Activated CD4-positive, alpha-beta memory T cell treated with anti-CD3 and anti-CD28 coated beads for 36 hours (primary cell): Measurements from ENCODE around the gene ARMC5. TPM values are rescaled to one million over a fixed set of nuclear protein-coding genes. Genes with fewer than 3 reads are reported as not detected.
A peak's percentile ranks its signal among the peaks of the same experiment; 100 is the strongest.
"Not testable (repeated sequence)": the region's sequence is repeated elsewhere in the genome, so short reads cannot be mapped to it uniquely, and the experiment has no call there.

ENCODE experiments used
- CTCF ChIA-PET: fragments of 350-600 bp; sonication (Branson Sonifier 250); formaldehyde crosslinking; loops from one replicate; lab custom pipeline; 2021; ENCODE audit warnings: antibody characterized with exemption, inconsistent platforms; lab: Charles Lee
- POLR2A ChIA-PET: fragments of 350-600 bp; sonication (Branson Sonifier 250); formaldehyde crosslinking; loops from one replicate; lab custom pipeline; 2021; ENCODE audit warnings: antibody characterized with exemption; lab: Charles Lee
- DNase-seq: peaks from one replicate; pipeline ENCODE4 v3.0.0-alpha.2; 2020
- H3K27ac Mint-ChIP-seq: one replicate; pipeline ENCODE4 v1.8.0; 2021; ENCODE audit warnings: mixed read lengths
- H3K27me3 Mint-ChIP-seq: one replicate; pipeline ENCODE4 v1.8.0; 2021; ENCODE audit warnings: mixed read lengths
- H3K36me3 Mint-ChIP-seq: one replicate; pipeline ENCODE4 v1.8.0; 2021; ENCODE audit warnings: mixed read lengths
- H3K4me1 Mint-ChIP-seq: one replicate; pipeline ENCODE4 v1.8.0; 2021; ENCODE audit warnings: low read depth, mixed read lengths
- H3K4me3 Mint-ChIP-seq: one replicate; pipeline ENCODE4 v1.8.0; 2021; ENCODE audit warnings: mild to moderate bottlenecking, mixed read lengths
- H3K9me3 Mint-ChIP-seq: one replicate; pipeline ENCODE4 v1.8.0; 2021; ENCODE audit warnings: mixed read lengths
- intact Hi-C: fragments of 100-400 bp; cut with micrococcal nuclease; formaldehyde crosslinking; loops from one replicate; pipeline ENCODE4 v1.15.1; 2023
- total RNA-seq, 2 experiments: library from RNA; stranded (reverse); gene quantifications; one replicate each; pipeline ENCODE4 v1.2.3, GENCODE V29; 2021

Gene ARMC5
- total RNA-seq, 2 experiments from 2014 or later: 5.5 to 6.4 TPM

DNA sequence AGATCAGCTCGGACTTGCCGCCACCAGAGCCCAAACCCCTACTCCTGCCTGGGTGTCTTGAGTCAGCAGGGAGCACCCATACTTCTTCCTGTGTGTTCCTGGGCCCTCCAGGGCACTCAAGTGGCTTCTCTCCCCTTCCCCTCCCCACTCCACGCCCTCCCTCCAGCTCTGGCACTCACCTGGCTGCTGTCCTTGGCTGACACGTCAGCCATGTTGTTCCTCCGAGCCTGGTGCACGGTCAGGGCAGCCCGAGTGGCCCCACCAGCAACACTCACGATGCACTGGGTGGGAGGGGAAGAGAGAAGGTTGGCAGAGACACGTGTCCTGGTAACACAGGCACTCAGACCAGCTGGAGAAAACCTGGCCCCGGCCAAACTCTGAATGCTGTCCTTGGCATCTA is 37.4 kb downstream of the ARMC5 start:
- Mint-ChIP-seq H3K4me3 (no peak overlapping the region), H3K27me3 (no peaks in the 10 kb centered on the region), H3K9me3 (no peaks in the 10 kb centered on the region), H3K36me3 (peaks cover 9% of the 10 kb centered on the region), H3K27ac (no peak overlapping the region), H3K4me1 (no peaks in the 10 kb centered on the region)
- intact Hi-C loops: no loop called here
- CTCF ChIA-PET: no interaction called here
- no peak for DNase-seq
- POLR2A ChIA-PET: no interaction called here

DNA sequence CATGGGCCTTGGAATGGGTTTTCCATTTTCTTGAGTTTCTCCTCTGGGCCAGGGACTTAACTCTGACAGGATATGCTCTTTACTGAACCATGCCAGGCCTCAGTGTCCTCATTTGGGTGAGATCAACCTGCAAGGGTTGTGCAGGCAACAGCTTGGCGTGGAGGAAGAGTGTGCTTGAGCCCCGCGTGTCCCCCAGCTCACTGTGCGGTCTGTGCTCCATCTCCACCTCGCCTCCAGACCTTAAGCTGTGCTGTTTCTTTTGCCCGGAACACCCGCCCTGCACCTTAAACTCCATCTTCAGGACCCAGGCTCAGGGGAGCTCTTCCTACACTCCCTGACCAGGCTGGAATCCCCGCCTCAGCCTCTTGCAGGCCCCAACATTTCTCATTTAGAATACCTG is 39.2 kb downstream of the ARMC5 start:
- DNase-seq: no peak
- H3K9me3 Mint-ChIP-seq: no peaks in the 10 kb centered on the region
- H3K4me1 Mint-ChIP-seq: no peaks in the 10 kb centered on the region
- no peak overlapping the region for H3K27ac Mint-ChIP-seq
- no peak overlapping the region for H3K4me3 Mint-ChIP-seq
- no peaks in the 10 kb centered on the region for H3K27me3 Mint-ChIP-seq
- intact Hi-C loops: no loop called here
- POLR2A ChIA-PET: no interaction called here
- CTCF ChIA-PET: no interaction called here
- H3K36me3 Mint-ChIP-seq: peaks cover 8% of the 10 kb centered on the region

DNA sequence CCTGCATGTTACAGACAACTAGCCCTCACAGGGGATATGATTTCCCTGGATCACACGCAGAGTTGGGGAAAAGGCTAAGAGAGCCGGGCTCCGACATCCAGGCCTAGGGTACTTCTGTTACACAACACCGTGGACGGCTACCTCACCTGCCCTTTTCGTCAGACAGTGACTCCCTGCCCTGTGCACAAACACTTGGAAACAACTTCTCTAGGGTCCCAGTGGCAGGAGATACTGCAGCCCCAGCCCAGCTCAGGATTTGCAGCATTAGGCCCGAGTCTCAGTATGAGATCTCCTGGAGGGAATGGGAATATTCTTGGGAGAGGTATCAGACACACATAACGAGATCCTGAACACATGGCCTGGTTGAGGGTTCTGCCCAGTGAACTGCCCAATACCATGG is 40.6 kb downstream of the ARMC5 start:
- ChIA-PET POLR2A (no interaction called here), CTCF (no interaction called here)
- intact Hi-C loops: no loop called here
- H3K27me3 Mint-ChIP-seq: no peaks in the 10 kb centered on the region
- peaks cover 7% of the 10 kb centered on the region for H3K36me3 Mint-ChIP-seq
- H3K9me3 Mint-ChIP-seq: no peaks in the 10 kb centered on the region
- H3K4me3 Mint-ChIP-seq: no peak overlapping the region
- no peak for DNase-seq
- no peak overlapping the region for H3K27ac Mint-ChIP-seq
- peaks cover 6% of the 10 kb centered on the region for H3K4me1 Mint-ChIP-seq

DNA sequence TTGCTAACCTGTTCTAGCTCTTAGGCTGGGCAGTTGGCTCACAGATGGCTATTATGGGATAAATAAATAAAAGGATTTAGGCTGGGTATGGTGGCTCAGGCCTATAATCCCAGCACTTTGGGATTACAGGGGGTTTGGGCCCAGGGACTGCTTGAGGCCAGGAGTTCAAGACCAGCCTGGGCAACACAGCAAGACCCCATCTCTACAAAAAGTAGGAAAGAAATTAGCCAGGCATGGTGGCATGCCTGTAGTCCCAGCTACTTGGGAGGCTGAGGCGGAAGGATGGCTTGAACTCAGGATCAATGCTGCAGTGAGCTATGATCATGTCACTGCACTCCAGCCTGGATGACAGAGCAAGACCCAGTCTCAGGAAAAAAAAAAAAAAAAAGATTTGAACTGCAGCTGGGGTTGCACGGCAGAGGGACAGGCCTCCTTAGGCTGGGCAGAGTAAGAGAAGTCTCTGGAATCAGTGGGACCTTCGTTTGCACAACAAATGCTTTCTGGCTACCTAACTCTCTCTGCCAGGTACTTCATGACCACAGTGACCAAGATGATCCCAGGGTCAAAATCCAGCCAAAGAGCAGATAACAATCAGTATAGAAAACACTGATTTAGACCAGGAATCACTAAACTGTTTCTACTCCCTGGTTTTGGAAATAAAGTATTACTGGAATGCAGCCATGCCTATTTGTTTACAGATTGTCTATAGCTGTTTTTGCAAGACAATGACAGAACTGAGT is 42.1 kb downstream of the ARMC5 start:
- Mint-ChIP-seq H3K27me3 (no peaks in the 10 kb centered on the region), H3K36me3 (peaks cover 13% of the 10 kb centered on the region), H3K4me3 (no peak overlapping the region), H3K27ac (no peak overlapping the region), H3K4me1 (peaks cover 20% of the 10 kb centered on the region), H3K9me3 (no peaks in the 10 kb centered on the region)
- intact Hi-C loops: no loop called here
- no peak for DNase-seq
- POLR2A ChIA-PET: no interaction called here
- CTCF ChIA-PET: interaction anchor here (0.8 kb wide), 1 partner anchor 28 kb away, joined by 3 read pairs; no protein-coding TSS in a partner anchor

DNA sequence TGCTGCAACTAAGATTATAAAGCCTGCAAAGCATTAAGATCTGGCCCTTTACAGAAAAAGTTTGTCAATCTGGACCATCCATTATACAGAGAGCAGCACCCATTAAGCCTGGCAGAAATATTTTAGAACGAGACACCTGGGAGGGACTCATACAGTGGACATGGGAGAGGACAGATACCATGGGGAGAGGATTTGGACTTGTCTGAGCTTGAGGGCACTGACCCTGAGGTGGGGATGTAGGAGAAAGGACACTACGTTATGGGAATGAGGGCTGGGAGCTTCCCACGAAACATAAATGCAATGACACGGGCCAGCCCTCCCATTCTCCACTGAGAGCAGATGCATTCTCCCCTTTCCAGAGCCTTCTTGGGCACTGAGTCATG is 42.7 kb downstream of the ARMC5 start:
- DNase-seq: no peak
- Mint-ChIP-seq H3K9me3 (no peaks in the 10 kb centered on the region), H3K27me3 (no peaks in the 10 kb centered on the region), H3K4me1 (peaks cover 24% of the 10 kb centered on the region), H3K36me3 (peaks cover 13% of the 10 kb centered on the region), H3K27ac (no peak overlapping the region), H3K4me3 (no peak overlapping the region)
- POLR2A ChIA-PET: no interaction called here
- intact Hi-C loops: no loop called here
- CTCF ChIA-PET: interaction anchor here (0.8 kb wide), 1 partner anchor 27 kb away, joined by 3 read pairs; no protein-coding TSS in a partner anchor

DNA sequence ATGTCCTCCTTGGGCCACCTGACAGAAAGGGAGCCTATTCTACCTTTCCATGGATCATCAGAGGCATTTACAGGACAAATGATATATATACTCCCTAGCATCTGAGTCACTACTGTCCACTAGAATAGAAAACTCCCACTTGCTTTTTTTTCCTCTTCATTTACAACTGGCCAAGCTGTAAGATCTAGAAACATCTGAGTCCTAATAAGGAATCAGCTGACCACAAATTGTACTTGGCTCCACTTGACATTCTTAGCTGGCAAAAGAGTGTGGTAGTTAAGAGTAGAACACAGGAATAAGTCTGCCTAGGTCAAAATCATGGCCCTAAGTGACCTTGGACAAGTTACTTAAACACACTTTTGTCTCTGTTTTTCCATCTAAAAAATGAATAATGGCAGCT is 43.7 kb downstream of the ARMC5 start:
- H3K27me3 Mint-ChIP-seq: no peaks in the 10 kb centered on the region
- ChIA-PET POLR2A (no interaction called here), CTCF (no interaction called here)
- H3K4me1 Mint-ChIP-seq: peaks cover 29% of the 10 kb centered on the region
- no peaks in the 10 kb centered on the region for H3K9me3 Mint-ChIP-seq
- H3K36me3 Mint-ChIP-seq: peaks cover 10% of the 10 kb centered on the region
- no peak overlapping the region for H3K4me3 Mint-ChIP-seq
- DNase-seq: no peak
- intact Hi-C loops: no loop called here
- no peak overlapping the region for H3K27ac Mint-ChIP-seq

DNA sequence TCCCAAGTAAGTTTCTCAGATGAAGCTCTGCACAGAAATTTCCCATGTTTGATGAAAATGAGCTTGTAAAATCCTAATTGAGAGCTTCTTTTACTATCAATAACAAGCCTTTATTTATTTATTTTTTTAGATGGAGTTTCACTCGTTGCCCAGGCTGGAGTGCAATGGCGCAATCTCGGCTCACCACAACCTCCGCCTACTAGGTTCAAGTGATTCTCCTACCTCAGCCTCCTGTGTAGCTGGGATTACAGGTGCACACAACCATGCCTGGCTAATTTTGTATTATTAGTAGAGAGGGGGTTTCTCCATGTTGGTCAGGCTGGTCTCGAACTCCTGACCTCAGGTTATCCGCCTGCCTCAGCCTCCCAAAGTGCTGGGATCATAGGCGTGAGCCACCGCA is 44.3 kb downstream of the ARMC5 start:
- intact Hi-C loops, DNase-seq, H3K27me3 Mint-ChIP-seq, H3K9me3 Mint-ChIP-seq, H3K4me3 Mint-ChIP-seq, H3K27ac Mint-ChIP-seq, POLR2A ChIA-PET: not testable (repeated sequence)
- peaks cover 11% of the 10 kb centered on the region for H3K36me3 Mint-ChIP-seq
- peaks cover 29% of the 10 kb centered on the region for H3K4me1 Mint-ChIP-seq
- CTCF ChIA-PET: interaction anchor here (0.5 to 1.5 kb wide), 3 partner anchors 60 to 521 kb away, joined by 3 read pairs; no protein-coding TSS in a partner anchor

DNA sequence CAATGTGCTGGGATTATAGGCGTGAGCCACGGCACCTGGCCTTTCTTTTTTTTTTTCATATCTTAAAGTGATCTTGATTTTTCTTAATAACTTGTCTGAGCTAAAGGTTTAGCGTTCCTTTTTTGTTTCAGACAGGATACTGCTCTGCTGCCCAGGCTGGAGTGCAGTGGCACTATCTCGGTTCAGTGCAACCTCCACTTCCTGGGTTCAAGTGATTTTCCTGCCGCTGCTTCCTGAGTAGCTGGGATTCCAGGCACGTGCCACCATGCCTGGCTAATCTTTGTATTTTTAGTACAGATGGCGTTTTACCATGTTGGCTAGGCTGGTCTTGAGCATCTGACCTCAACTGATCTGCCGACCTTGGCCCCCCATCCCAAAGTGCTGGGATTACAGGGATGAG is 44.9 kb downstream of the ARMC5 start:
- Mint-ChIP-seq H3K27me3 (no peaks in the 10 kb centered on the region), H3K4me1 (peaks cover 34% of the 10 kb centered on the region), H3K27ac (no peak overlapping the region), H3K4me3 (no peak overlapping the region), H3K36me3 (peaks cover 12% of the 10 kb centered on the region), H3K9me3 (no peaks in the 10 kb centered on the region)
- DNase-seq: no peak
- intact Hi-C loops: loop anchor here (2.0 kb wide), 2 partner anchors 197 to 365 kb away; no protein-coding TSS in a partner anchor
- ChIA-PET POLR2A (no interaction called here), CTCF (interaction anchor here (0.5 to 1.5 kb wide), 2 partner anchors 61 to 364 kb away, joined by 3 read pairs; no protein-coding TSS in a partner anchor)

DNA sequence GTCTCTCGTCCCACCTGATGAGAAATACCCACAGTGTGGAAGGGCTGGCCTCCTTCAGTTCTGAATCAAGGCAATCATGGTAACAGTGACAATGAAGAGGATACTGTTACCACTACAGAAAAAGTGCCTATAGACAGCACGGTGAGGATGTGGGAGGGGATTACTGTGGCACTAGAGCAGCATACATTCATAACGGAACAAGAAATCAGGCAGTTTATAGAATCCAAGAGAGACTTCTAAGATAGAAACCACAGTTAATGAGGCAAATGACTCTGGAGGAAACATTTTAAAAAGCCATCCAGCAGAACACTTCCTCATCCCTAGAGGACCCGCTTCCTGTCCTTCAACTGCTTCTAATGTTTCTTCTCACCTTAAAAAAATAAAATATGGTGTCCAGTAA is 46.2 kb downstream of the ARMC5 start:
- Mint-ChIP-seq H3K27ac (peak overlapping the region; percentile 76), H3K4me1 (peaks cover 42% of the 10 kb centered on the region), H3K27me3 (no peaks in the 10 kb centered on the region), H3K4me3 (no peak overlapping the region), H3K36me3 (peaks cover 12% of the 10 kb centered on the region), H3K9me3 (no peaks in the 10 kb centered on the region)
- POLR2A ChIA-PET: interaction anchor here (1.1 to 1.2 kb wide), 2 partner anchors 47 to 369 kb away, joined by 3 to 4 read pairs; no protein-coding TSS in a partner anchor
- intact Hi-C loops: loop anchor here (2.0 kb wide), 2 partner anchors 195 to 363 kb away; no protein-coding TSS in a partner anchor
- CTCF ChIA-PET: no interaction called here
- DNase-seq: peak; percentile 62

DNA sequence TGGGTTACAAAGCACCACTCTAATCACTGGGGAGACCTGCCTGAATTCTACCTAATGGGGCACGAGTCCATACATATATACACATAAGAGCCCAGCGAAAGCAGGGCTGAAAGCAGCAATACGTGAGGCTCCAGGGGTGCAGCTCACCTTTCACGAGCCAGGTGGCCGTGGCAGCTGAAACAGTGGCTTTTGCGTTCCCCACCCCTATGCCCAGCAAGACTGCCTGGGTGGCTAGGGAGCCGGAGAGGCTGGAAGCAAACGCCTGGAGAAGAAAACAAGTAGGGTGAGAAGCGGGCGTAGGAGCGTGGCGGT is 48.3 kb downstream of the ARMC5 start:
- Mint-ChIP-seq H3K27ac (peak overlapping the region; percentile 94), H3K4me1 (peaks cover 44% of the 10 kb centered on the region), H3K9me3 (no peaks in the 10 kb centered on the region), H3K27me3 (no peaks in the 10 kb centered on the region), H3K4me3 (peak overlapping the region; percentile 93), H3K36me3 (peaks cover 12% of the 10 kb centered on the region)
- intact Hi-C loops: no loop called here
- CTCF ChIA-PET: interaction anchor here (0.6 to 2.8 kb wide), 4 partner anchors 48 to 361 kb away, joined by 3 to 19 read pairs (median 4); partner anchors contain the start of gene ARMC5
- DNase-seq: no peak
- POLR2A ChIA-PET: interaction anchor here (1.2 to 2.3 kb wide), 8 partner anchors 18 to 370 kb away, joined by 3 to 11 read pairs (median 4); partner anchors contain the start of genes FUS and ZNF267

DNA sequence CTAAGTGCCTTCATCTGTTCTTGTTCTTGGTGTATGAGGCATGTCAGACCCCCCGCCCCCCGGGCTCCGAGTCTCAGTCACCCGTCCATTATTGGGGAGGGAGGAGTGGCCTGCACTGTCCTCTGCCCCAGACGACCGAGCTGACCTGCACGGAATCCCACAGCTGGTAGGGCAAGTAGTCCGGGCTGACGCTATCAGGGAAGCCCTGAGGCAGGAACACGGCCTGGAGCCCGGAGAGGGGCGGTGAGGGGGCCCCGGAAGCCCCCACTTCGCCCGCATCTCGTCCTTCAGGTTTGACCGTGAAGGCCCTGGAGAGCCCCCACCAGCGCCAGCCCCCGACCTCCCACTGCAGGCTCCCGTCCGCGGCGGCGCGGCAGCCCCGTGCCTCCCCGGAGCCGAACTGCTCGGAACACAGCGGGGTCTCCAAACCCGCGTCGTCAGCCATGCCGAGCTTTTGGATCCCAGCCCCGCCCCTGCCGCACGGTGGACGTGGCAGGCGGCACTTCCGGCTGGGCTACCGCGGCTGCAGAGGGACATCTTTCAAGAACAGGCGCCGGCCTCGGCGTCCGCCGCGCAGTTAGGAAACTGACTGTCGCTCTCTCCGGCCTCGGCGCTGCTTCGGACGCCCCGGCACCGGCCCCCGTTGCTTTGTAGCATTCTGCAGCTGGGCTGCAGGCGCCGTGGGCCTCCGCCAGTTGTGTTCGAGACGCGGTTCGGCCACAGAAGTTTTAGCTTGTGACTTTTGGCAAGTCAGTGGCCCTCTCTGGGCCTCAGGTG is 48.8 kb downstream of the ARMC5 start, which contains the start of gene RUSF1:
TSS of gene RUSF1 (minus strand) at position 463 of the 777 bp plus-strand sequence. CDS start at position 445, 18 bp downstream.
- peak; percentile 92 for DNase-seq
- peaks cover 44% of the 10 kb centered on the region for H3K4me1 Mint-ChIP-seq
- intact Hi-C loops: loop anchor here (1.0 to 2.0 kb wide), 2 partner anchors 31 to 48 kb away; no protein-coding TSS in a partner anchor
- peaks cover 12% of the 10 kb centered on the region for H3K36me3 Mint-ChIP-seq
- peak within 1 kb of the TSS; percentile 93 for H3K4me3 Mint-ChIP-seq
- POLR2A ChIA-PET: interaction anchor here (0.7 to 2.3 kb wide), 8 partner anchors 18 to 369 kb away, joined by 3 to 11 read pairs (median 4); partner anchors contain the start of genes FUS and ZNF267
- no peaks in the 10 kb centered on the region for H3K27me3 Mint-ChIP-seq
- CTCF ChIA-PET: interaction anchor here (1.2 to 2.8 kb wide), 3 partner anchors 49 to 361 kb away, joined by 3 to 19 read pairs (median 3); partner anchors contain the start of gene ARMC5
- H3K27ac Mint-ChIP-seq: peak within 1 kb of the TSS; percentile 94
- no peaks in the 10 kb centered on the region for H3K9me3 Mint-ChIP-seq
